Osteocyte (in vitro differentiated cells): ENCODE results near the gene LASP1. TPM values are rescaled to one million over a fixed set of nuclear protein-coding genes. Genes with fewer than 3 reads are reported as not detected.
"Not testable (repeated sequence)": the region's sequence is repeated elsewhere in the genome, so short reads cannot be mapped to it uniquely, and the experiment has no call there.

Source experiments
- DNase-seq: peaks from one replicate; pipeline ENCODE4 v3.0.0; 2021; ENCODE audit warnings: mixed read lengths; ENCODE audit not compliant: unreplicated experiment; ENCODE audit errors: extremely low spot score
- H3K27ac Mint-ChIP-seq: one replicate; pipeline ENCODE4 v1.8.0; 2021; ENCODE audit warnings: mild to moderate bottlenecking, mixed read lengths; ENCODE audit not compliant: unreplicated experiment
- H3K27me3 Mint-ChIP-seq: one replicate; pipeline ENCODE4 v1.8.0; 2021; ENCODE audit warnings: mixed read lengths; ENCODE audit not compliant: unreplicated experiment
- H3K36me3 Mint-ChIP-seq: one replicate; pipeline ENCODE4 v1.8.0; 2021; ENCODE audit warnings: mixed read lengths; ENCODE audit not compliant: unreplicated experiment
- H3K4me1 Mint-ChIP-seq: one replicate; pipeline ENCODE4 v1.8.0; 2021; ENCODE audit warnings: mixed read lengths; ENCODE audit not compliant: unreplicated experiment
- H3K4me3 Mint-ChIP-seq: one replicate; pipeline ENCODE4 v1.8.0; 2021; ENCODE audit warnings: mild to moderate bottlenecking, moderate library complexity, mixed read lengths; ENCODE audit not compliant: unreplicated experiment
- H3K9me3 Mint-ChIP-seq: one replicate; pipeline ENCODE4 v1.8.0; 2021; ENCODE audit warnings: mixed read lengths; ENCODE audit not compliant: unreplicated experiment
- total RNA-seq: library from RNA; stranded (reverse); gene quantifications from 2 replicates; pipeline ENCODE4 v1.2.1, GENCODE V29; 2021
- TF ChIP-seq, protein P1 (sequence below): fragments of 200-600 bp; sonication (generic); IDR thresholded peaks from 2 replicates; pipeline ENCODE4 v1.5.0; 2021; ENCODE audit warnings: antibody characterized with exemption, mild to moderate bottlenecking, moderate library complexity

Gene LASP1
- total RNA-seq, 1 donor from 2014 or later = 402 TPM

DNA sequence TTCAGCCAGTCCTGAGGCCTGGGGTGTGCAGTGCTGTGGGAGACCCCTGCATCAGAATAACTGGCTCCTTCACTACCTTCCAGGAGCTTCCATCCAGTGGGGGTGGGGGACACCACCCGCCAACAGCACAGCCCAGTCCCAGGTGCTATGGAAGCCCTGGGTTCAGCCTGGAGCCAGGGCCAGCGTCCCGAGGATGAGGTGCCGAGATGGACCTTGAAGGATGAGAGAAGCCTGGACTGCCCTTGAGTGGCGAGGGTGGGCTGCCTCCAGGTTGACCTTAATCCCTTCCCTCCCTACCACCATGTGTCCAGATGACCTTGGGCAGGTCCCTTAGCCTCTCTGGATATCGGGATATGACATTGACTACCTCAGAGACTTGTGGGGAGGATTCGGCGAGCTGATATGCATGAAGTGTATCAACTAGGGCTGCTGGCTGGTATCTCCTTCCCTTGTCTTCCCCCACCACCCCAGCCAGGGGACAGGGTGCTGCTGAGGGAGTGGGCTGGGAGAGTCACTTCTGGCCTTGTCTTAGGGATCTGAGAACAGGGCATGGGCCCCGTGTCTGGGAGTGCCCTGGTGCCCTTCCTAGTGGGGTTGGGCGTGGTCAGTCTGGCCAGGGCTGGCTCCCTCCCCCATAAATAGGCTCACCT is 41.3 kb downstream of the LASP1 start:
- H3K27ac Mint-ChIP-seq = no peak overlapping the region
- H3K27me3 Mint-ChIP-seq = no peaks in the 10 kb centered on the region
- TF ChIP-seq, protein P1, sequence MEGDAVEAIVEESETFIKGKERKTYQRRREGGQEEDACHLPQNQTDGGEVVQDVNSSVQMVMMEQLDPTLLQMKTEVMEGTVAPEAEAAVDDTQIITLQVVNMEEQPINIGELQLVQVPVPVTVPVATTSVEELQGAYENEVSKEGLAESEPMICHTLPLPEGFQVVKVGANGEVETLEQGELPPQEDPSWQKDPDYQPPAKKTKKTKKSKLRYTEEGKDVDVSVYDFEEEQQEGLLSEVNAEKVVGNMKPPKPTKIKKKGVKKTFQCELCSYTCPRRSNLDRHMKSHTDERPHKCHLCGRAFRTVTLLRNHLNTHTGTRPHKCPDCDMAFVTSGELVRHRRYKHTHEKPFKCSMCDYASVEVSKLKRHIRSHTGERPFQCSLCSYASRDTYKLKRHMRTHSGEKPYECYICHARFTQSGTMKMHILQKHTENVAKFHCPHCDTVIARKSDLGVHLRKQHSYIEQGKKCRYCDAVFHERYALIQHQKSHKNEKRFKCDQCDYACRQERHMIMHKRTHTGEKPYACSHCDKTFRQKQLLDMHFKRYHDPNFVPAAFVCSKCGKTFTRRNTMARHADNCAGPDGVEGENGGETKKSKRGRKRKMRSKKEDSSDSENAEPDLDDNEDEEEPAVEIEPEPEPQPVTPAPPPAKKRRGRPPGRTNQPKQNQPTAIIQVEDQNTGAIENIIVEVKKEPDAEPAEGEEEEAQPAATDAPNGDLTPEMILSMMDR = no peak
- DNase-seq = no peak
- H3K9me3 Mint-ChIP-seq = no peaks in the 10 kb centered on the region
- H3K4me1 Mint-ChIP-seq = peaks cover 9% of the 10 kb centered on the region
- peaks cover 29% of the 10 kb centered on the region for H3K36me3 Mint-ChIP-seq
- no peak overlapping the region for H3K4me3 Mint-ChIP-seq

DNA sequence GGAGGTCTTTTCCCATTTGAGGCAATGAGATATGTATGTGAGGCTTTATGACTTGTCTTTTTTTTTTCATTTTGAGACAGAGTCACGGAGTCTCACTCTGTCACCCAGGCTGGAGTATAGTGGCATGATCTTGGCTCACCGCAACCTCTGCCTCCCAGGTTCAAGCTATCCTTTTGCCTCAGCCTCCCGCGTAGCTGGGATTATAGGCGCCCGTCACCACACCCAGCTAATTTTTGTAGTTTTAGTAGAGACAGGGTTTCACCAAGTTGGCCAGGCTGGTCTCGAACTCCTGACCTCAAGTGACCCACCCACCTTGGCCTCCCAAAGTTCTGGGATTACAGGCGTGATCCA is 41.8 kb downstream of the LASP1 start:
- DNase-seq = peak; percentile 62
- not testable (repeated sequence) for H3K9me3 Mint-ChIP-seq, H3K4me3 Mint-ChIP-seq, H3K27ac Mint-ChIP-seq, H3K4me1 Mint-ChIP-seq, H3K27me3 Mint-ChIP-seq
- peaks cover 31% of the 10 kb centered on the region for H3K36me3 Mint-ChIP-seq

DNA sequence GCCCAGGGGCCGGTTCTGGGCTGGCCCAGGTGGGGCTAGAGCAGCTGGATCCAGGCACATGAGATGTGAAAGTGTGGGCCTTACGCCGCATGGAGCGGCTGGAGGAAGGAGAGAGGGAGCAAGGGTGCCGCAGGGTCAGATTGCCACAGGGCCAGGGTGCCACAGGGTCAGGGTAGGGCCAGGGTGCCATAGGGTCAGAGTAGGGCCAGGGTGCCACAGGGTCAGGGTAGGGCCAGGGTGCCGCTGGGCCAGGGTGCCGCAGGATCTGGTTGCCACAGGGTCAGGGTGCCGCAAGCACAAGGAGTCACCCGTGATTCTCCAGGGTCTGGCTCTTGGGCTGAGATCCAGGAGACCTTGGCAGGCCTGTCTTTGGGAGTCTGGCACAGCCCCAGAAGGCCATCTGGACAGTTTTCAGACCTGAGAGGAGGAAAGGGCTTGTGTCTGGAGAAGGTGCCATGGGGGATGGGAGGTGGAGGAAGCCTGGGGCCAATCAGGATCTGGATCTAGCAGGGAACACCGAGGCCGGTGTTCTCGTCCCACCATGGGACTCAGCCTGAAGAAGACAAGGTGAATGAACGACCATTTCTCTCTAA is 42.5 kb downstream of the LASP1 start:
- TF ChIP-seq, protein P1 = no peak
- Mint-ChIP-seq H3K4me3 (no peak overlapping the region), H3K27ac (peak overlapping the region; percentile 63), H3K27me3 (no peaks in the 10 kb centered on the region), H3K36me3 (peaks cover 34% of the 10 kb centered on the region), H3K9me3 (no peaks in the 10 kb centered on the region), H3K4me1 (peaks cover 8% of the 10 kb centered on the region)
- peak; percentile 75 for DNase-seq

DNA sequence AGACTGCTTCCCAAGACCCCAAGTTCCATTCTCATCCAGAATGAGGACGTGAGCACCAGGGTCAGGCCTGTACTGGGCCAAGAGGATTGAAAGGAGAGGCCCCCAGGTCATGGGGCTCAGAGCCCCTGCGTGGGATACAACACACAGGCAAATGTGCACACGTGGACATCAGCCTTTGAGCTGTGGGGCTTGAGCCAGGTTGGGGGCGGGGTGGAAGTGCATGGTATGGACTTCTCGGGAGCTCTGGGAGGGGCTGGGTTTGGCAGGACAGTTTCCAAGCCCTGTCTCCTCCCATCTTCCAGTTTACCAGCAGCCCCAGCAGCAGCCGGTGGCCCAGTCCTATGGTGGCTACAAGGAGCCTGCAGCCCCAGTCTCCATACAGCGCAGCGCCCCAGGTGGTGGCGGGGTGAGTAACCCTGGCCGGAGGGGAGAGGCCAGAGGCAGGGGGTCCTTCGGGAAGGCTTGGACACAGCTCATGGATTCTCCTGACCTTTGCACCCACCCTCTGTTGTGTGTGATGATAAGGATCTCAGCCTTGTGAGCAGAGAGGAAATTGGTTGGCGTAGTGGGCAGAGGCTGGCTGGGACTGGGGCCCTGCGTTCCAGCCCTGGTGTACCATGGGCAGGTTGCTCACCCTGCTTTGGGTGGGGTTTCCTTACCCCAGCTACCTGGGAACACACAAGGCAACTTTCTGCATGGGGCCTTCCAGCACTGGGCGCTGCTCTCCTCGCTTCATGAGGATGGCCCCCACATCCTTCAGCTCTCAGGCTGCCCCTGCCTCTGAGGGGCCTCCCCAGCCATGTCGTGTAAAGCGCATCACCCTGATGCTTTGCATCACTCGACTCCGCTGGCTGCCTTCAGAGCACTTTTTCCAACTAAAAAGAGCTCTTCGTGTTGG is 45.1 kb downstream of the LASP1 start:
- Mint-ChIP-seq H3K9me3 (no peaks in the 10 kb centered on the region), H3K27me3 (no peaks in the 10 kb centered on the region), H3K4me3 (no peak overlapping the region), H3K27ac (peak overlapping the region; percentile 47), H3K36me3 (peaks cover 50% of the 10 kb centered on the region), H3K4me1 (peaks cover 12% of the 10 kb centered on the region)
- TF ChIP-seq, protein P1 = no peak
- DNase-seq = peak; percentile 75

DNA sequence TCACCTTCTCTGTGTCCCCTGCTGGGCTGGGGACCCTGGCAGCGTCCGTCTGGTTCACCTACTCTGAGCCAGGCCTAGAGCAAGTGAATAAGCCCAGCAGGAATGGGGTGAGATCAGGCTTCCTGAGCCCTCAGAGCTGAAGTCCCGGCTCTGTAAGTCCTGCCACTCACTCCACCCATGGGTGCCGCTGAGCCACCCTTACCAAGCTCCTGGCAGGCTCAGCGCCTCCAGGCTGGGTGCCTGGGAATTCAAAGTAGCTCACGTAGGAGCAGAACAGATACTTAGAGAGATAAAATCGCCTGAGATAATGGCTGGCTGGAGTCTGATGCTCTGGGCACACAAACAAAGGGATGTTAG is 45.8 kb downstream of the LASP1 start:
- Mint-ChIP-seq H3K27ac (peak overlapping the region; percentile 47), H3K36me3 (peaks cover 55% of the 10 kb centered on the region), H3K9me3 (no peaks in the 10 kb centered on the region), H3K27me3 (no peaks in the 10 kb centered on the region), H3K4me3 (no peak overlapping the region), H3K4me1 (peaks cover 18% of the 10 kb centered on the region)
- DNase-seq = peak; percentile 67
- TF ChIP-seq, protein P1 = no peak
